H9 (cell line): ENCODE data around the gene ANP32A. TPM values are rescaled to one million over a fixed set of nuclear protein-coding genes. Genes with fewer than 3 reads are reported as not detected.

Experiments used
- DNase-seq: peaks from one replicate; pipeline ENCODE4 v3.0.0-alpha.2; 2017
- H2AFZ ChIP-seq: one replicate; pipeline ENCODE4 v1.6.1; 2013; ENCODE audit warnings: mild to moderate bottlenecking, low read length, control low read depth, moderate library complexity
- H2AK5ac ChIP-seq: 2 replicates; pipeline ENCODE4 v1.6.1; 2013; ENCODE audit warnings: low read length, control low read depth, mixed read lengths; ENCODE audit not compliant: insufficient read length
- H2BK120ac ChIP-seq: one replicate; pipeline ENCODE4 v1.6.1; 2013; ENCODE audit warnings: low read depth, mild to moderate bottlenecking, low read length, control low read depth, inconsistent platforms; ENCODE audit not compliant: poor library complexity, severe bottlenecking
- H2BK12ac ChIP-seq: 2 replicates; pipeline ENCODE4 v1.6.1; 2013; ENCODE audit warnings: low read length, control low read depth, mixed read lengths, low read depth; ENCODE audit not compliant: insufficient read length
- H2BK15ac ChIP-seq: 2 replicates; pipeline ENCODE4 v1.6.1; 2013; ENCODE audit warnings: low read depth, low read length, control low read depth
- H2BK20ac ChIP-seq: one replicate; pipeline ENCODE4 v1.6.1; 2013; ENCODE audit warnings: low read depth, mild to moderate bottlenecking, low read length, control low read depth, inconsistent platforms; ENCODE audit not compliant: poor library complexity, severe bottlenecking
- H2BK5ac ChIP-seq: 2 replicates; pipeline ENCODE4 v1.6.1; 2013; ENCODE audit warnings: low read length, control low read depth, mixed read lengths; ENCODE audit not compliant: insufficient read length
- H3K14ac ChIP-seq: 2 replicates; pipeline ENCODE4 v1.6.1; 2013; ENCODE audit warnings: low read length, control low read depth; ENCODE audit not compliant: insufficient read depth
- H3K18ac ChIP-seq: 2 replicates; pipeline ENCODE4 v1.6.1; 2013; ENCODE audit warnings: low read depth, mild to moderate bottlenecking, mixed read lengths, low read length, control low read depth; ENCODE audit not compliant: insufficient read length
- H3K23ac ChIP-seq: 2 replicates; pipeline ENCODE4 v1.6.1; 2013; ENCODE audit warnings: low read length, control low read depth, mixed read lengths, low read depth; ENCODE audit not compliant: insufficient read length
- H3K23me2 ChIP-seq: 2 replicates; pipeline ENCODE4 v1.6.1; 2013; ENCODE audit warnings: low read depth, mild to moderate bottlenecking, mixed read lengths, low read length, control low read depth; ENCODE audit not compliant: insufficient read length, poor library complexity, severe bottlenecking
- H3K27ac ChIP-seq: 2 replicates; pipeline ENCODE4 v1.5.1; 2013; ENCODE audit warnings: low read length, control low read depth, mixed read lengths, low read depth; ENCODE audit not compliant: insufficient read length
- H3K27me3 ChIP-seq: 2 replicates; pipeline ENCODE4 v1.6.1; 2013; ENCODE audit warnings: low read length, control low read depth, inconsistent platforms; ENCODE audit not compliant: insufficient read depth
- H3K4ac ChIP-seq: 2 replicates; pipeline ENCODE4 v1.6.1; 2013; ENCODE audit warnings: low read depth, mild to moderate bottlenecking, control low read depth, inconsistent platforms, low read length, moderate library complexity
- H3K4me1 ChIP-seq: 2 replicates; pipeline ENCODE4 v1.6.1; 2013; ENCODE audit warnings: low read length, control low read depth, inconsistent platforms; ENCODE audit not compliant: insufficient read depth
- H3K4me2 ChIP-seq: 2 replicates; pipeline ENCODE4 v1.6.1; 2013; ENCODE audit warnings: low read length, control low read depth, mixed read lengths; ENCODE audit not compliant: insufficient read length, insufficient read depth
- H3K56ac ChIP-seq: 2 replicates; pipeline ENCODE4 v1.6.1; 2013; ENCODE audit warnings: low read depth, mild to moderate bottlenecking, mixed read lengths, low read length, control low read depth; ENCODE audit not compliant: insufficient read length
- H3K79me1 ChIP-seq: 2 replicates; pipeline ENCODE4 v1.6.1; 2013; ENCODE audit warnings: low read depth, mild to moderate bottlenecking, moderate library complexity, low read length, control low read depth, inconsistent platforms; ENCODE audit not compliant: insufficient read depth, poor library complexity, severe bottlenecking
- H3K79me2 ChIP-seq: 2 replicates; pipeline ENCODE4 v1.6.1; 2013; ENCODE audit warnings: low read length, control low read depth, inconsistent platforms; ENCODE audit not compliant: insufficient read depth
- H3K9ac ChIP-seq: 2 replicates; pipeline ENCODE4 v1.6.1; 2013; ENCODE audit warnings: low read length, control low read depth, mixed read lengths; ENCODE audit not compliant: insufficient read length; ENCODE audit errors: extremely low read depth
- H3K9me3 ChIP-seq: one replicate; pipeline ENCODE4 v1.6.1; 2013; ENCODE audit warnings: low read depth, low read length, inconsistent platforms; ENCODE audit not compliant: control insufficient read depth
- H3T11ph ChIP-seq: one replicate; pipeline ENCODE4 v1.6.1; 2013; ENCODE audit warnings: mild to moderate bottlenecking, low read length, control low read depth, inconsistent platforms
- H4K20me1 ChIP-seq: one replicate; pipeline ENCODE4 v1.6.1; 2013; ENCODE audit not compliant: control insufficient read depth, insufficient read length, insufficient read depth
- H4K5ac ChIP-seq: 2 replicates; pipeline ENCODE4 v1.6.1; 2013; ENCODE audit warnings: low read depth, mild to moderate bottlenecking, mixed read lengths, low read length, control low read depth; ENCODE audit not compliant: insufficient read length
- H4K8ac ChIP-seq: replicated peaks from 2 replicates; pipeline ENCODE4 v1.6.1; 2013; ENCODE audit warnings: low read length, control low read depth, mixed read lengths, low read depth; ENCODE audit not compliant: insufficient read length
- H4K91ac ChIP-seq: 2 replicates; pipeline ENCODE4 v1.6.1; 2013; ENCODE audit warnings: low read depth, mild to moderate bottlenecking, moderate library complexity, mixed read lengths, low read length, control low read depth; ENCODE audit not compliant: insufficient read length
- H3K27ac Mint-ChIP-seq, 3 experiments: 2 replicates in 2 of 3; 3 replicates in 1 of 3; pipeline ENCODE4 v1.8.0; 2020 to 2021; ENCODE audit warnings: mixed read lengths in 3 of 3, mild to moderate bottlenecking in 1 of 3, moderate library complexity in 1 of 3
- H3K27me3 Mint-ChIP-seq: 2 replicates; pipeline ENCODE4 v1.8.0; 2021; ENCODE audit warnings: low read depth, mild to moderate bottlenecking, moderate library complexity, mixed read lengths
- H3K36me3 Mint-ChIP-seq, 3 experiments: 2 replicates in 2 of 3; 3 replicates in 1 of 3; pipeline ENCODE4 v1.8.0; 2020 to 2021; ENCODE audit warnings: low read depth in 3 of 3, mixed read lengths in 3 of 3; ENCODE audit not compliant: insufficient read depth in 1 of 3
- H3K4me1 Mint-ChIP-seq, 2 experiments: 2 replicates each; pipeline ENCODE4 v1.8.0; 2020; ENCODE audit warnings: mixed read lengths in 2 of 2
- H3K4me3 Mint-ChIP-seq, 2 experiments: 2 replicates in 1 of 2; 3 replicates in 1 of 2; pipeline ENCODE4 v1.8.0; 2020 to 2021; ENCODE audit warnings: mild to moderate bottlenecking in 2 of 2, mixed read lengths in 2 of 2, moderate library complexity in 1 of 2
- H3K9me3 Mint-ChIP-seq, 2 experiments: 2 replicates in 1 of 2; 3 replicates in 1 of 2; pipeline ENCODE4 v1.8.0; 2020; ENCODE audit warnings: mild to moderate bottlenecking in 2 of 2, mixed read lengths in 2 of 2, moderate library complexity in 1 of 2
- WGBS: extraction: QIAGEN DNeasy Blood & Tissue Kit; methylation state at CpG from one replicate; pipeline ENCODE4 v1.1.7; 2013; ENCODE audit warnings: missing lambda C conversion rate, low lambda C conversion rate, mixed read lengths; ENCODE audit not compliant: insufficient read length; ENCODE audit errors: extremely low coverage; 5-methylcytosine and 5-hydroxymethylcytosine counted together
- total RNA-seq: library from RNA; stranded (reverse); gene quantifications from 2 replicates; pipeline ENCODE4 v1.2.1, GENCODE V29; 2021
- TF ChIP-seq, protein P1 (sequence below): fragments of 200-600 bp; sonication (generic); conservative IDR thresholded peaks from 3 replicates; pipeline ENCODE4 v1.8.0; 2021; ENCODE audit warnings: antibody characterized with exemption, mild to moderate bottlenecking

The ANP32A gene
- total RNA-seq, 1 experiment from 2014 or later = 318 TPM

DNA sequence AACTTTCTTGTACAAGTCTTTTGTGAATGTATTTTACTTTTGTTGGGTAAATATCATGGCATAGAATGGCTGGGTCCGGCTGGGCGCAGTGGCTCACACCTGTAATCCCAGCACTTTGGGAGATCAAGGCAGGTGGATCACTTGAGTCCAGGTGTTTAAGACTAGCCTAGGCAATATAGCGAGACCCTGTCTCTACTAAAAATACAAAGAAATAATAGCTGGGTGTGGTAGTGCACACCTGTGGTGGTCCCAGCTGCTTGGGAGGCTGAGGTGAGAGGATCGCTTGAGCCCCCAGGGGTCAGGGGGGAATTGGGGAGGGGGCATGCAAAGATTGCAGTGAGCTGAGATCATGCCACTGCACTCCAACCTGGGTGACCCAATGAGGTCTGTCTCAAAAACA lies 52.9 kb downstream of the ANP32A start:
- WGBS = no CpG with 5 or more reads among the region's 4 CpGs

More for the DNA sequence above, 52.9 kb downstream of the ANP32A start:
- Histone ChIP-seq H2BK15ac (no peak overlapping the region), H3K4me1 (no peaks in the 10 kb centered on the region), H2BK20ac (no peak overlapping the region), H2BK12ac (no peak overlapping the region), H3K9ac (no peak overlapping the region), H2AFZ (no peak overlapping the region), H3K23ac (no peak overlapping the region), H4K20me1 (no peaks in the 10 kb centered on the region), H3K27me3 (no peaks in the 10 kb centered on the region; the same call in 1 of the 2 replicates), H3K79me1 (no peaks in the 10 kb centered on the region), H2BK5ac (no peak overlapping the region), H4K91ac (no peak overlapping the region), H4K5ac (no peak overlapping the region), H3T11ph (no peak overlapping the region), H3K27ac (no peak overlapping the region), H4K8ac (no peak overlapping the region), H2BK120ac (no peak overlapping the region), H3K4me2 (no peak overlapping the region), H3K14ac (no peak overlapping the region), H2AK5ac (no peak overlapping the region), H3K79me2 (no peaks in the 10 kb centered on the region), H3K4ac (no peak overlapping the region), H3K56ac (no peak overlapping the region), H3K18ac (no peak overlapping the region), H3K23me2 (no peaks in the 10 kb centered on the region), H3K9me3 (no peaks in the 10 kb centered on the region)
- Mint-ChIP-seq H3K9me3 (no peaks in the 10 kb centered on the region), H3K27ac (no peak overlapping the region), H3K27me3 (peaks cover 14% of the 10 kb centered on the region), H3K4me3 (no peak overlapping the region), H3K36me3 (no peaks in the 10 kb centered on the region), H3K4me1 (no peaks in the 10 kb centered on the region)
- TF ChIP-seq, protein P1, sequence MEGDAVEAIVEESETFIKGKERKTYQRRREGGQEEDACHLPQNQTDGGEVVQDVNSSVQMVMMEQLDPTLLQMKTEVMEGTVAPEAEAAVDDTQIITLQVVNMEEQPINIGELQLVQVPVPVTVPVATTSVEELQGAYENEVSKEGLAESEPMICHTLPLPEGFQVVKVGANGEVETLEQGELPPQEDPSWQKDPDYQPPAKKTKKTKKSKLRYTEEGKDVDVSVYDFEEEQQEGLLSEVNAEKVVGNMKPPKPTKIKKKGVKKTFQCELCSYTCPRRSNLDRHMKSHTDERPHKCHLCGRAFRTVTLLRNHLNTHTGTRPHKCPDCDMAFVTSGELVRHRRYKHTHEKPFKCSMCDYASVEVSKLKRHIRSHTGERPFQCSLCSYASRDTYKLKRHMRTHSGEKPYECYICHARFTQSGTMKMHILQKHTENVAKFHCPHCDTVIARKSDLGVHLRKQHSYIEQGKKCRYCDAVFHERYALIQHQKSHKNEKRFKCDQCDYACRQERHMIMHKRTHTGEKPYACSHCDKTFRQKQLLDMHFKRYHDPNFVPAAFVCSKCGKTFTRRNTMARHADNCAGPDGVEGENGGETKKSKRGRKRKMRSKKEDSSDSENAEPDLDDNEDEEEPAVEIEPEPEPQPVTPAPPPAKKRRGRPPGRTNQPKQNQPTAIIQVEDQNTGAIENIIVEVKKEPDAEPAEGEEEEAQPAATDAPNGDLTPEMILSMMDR = no peak
- DNase-seq = no peak
